ENCODE data around the gene PLPPR3.

DNA sequence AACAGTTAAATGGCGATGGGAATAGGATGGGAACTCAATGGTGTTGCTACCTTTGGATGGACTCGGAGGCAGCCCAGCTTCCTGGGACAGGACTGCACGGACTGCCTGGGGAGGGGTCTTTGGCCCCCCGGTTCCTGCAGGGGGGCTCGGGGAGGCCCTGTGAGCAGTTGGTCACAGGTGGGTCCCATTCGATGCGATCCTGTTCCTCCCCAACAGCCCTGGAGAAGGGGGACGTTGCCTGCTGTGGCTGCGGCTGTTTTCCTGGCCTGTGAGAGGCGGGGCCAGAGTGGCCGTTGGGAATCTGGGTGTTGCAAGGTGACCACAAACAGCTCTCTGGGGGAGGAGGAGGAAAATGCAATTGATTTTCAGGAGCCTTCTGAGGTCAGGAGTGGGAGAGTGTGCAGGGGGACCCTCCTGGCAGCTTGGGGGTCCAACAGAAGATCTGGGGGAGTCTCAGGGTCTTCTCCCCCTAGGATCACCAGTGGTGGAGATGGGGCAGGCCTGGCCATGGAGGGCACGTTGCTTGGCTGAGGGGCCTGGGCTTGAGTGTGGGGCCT, 1.9 kb upstream of the PLPPR3 start:
- TF ChIP-seq POLR2A (IDR thresholded peaks at IDR 0.05): no peak
- TF ChIP-seq, protein P1, sequence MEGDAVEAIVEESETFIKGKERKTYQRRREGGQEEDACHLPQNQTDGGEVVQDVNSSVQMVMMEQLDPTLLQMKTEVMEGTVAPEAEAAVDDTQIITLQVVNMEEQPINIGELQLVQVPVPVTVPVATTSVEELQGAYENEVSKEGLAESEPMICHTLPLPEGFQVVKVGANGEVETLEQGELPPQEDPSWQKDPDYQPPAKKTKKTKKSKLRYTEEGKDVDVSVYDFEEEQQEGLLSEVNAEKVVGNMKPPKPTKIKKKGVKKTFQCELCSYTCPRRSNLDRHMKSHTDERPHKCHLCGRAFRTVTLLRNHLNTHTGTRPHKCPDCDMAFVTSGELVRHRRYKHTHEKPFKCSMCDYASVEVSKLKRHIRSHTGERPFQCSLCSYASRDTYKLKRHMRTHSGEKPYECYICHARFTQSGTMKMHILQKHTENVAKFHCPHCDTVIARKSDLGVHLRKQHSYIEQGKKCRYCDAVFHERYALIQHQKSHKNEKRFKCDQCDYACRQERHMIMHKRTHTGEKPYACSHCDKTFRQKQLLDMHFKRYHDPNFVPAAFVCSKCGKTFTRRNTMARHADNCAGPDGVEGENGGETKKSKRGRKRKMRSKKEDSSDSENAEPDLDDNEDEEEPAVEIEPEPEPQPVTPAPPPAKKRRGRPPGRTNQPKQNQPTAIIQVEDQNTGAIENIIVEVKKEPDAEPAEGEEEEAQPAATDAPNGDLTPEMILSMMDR (IDR thresholded peaks at IDR 0.05): no peak

Measured in Peyer's patch (tissue), 4 donors.